BJ (cell line): Measurements from ENCODE around the gene HOXC5. TPM values are rescaled to one million over a fixed set of nuclear protein-coding genes. Genes with fewer than 3 reads are reported as not detected.
"Not testable (repeated sequence)": the region's sequence is repeated elsewhere in the genome, so short reads cannot be mapped to it uniquely, and the experiment has no call there.

ENCODE experiments used
- CTCF ChIA-PET: fragments of 350-600 bp; formaldehyde crosslinking; extraction: SDS; loops from one replicate; lab custom pipeline; 2021; ENCODE audit warnings: antibody characterized with exemption, inconsistent platforms; lab: Yijun Ruan, JAX
- POLR2A ChIA-PET: fragments of 300-600 bp; sonication (Branson Sonifier 250); formaldehyde crosslinking; extraction: SDS; loops from one replicate; lab custom pipeline; 2021; ENCODE audit warnings: antibody characterized with exemption; lab: Charles Lee
- DNase-seq: peaks from one replicate; pipeline ENCODE4 v3.0.0-alpha.2; 2011; ENCODE audit warnings: low read depth
- H3K27me3 ChIP-seq: 2 replicates; pipeline ENCODE4 v1.6.0; 2011; ENCODE audit warnings: low read length; ENCODE audit not compliant: control insufficient read depth, insufficient read depth
- H3K36me3 ChIP-seq: 2 replicates; pipeline ENCODE4 v1.5.1; 2011; ENCODE audit warnings: low read length; ENCODE audit not compliant: control insufficient read depth, insufficient read depth
- H3K4me3 ChIP-seq: 2 replicates; pipeline ENCODE4 v1.5.1; 2011; ENCODE audit warnings: low read depth, mild to moderate bottlenecking, control low read depth, low read length
- CTCF ChIP-seq: IDR thresholded peaks from 2 replicates; pipeline ENCODE4 v1.5.1; 2011; ENCODE audit warnings: low read depth, mild to moderate bottlenecking, control low read depth, inconsistent platforms, low read length, moderate library complexity; ENCODE audit not compliant: insufficient read depth
- polyA plus RNA-seq: library from polyadenylated mRNA; depleted of rRNA; stranded (reverse); fragments of >200 nt; gene quantifications from 2 replicates; pipeline ENCODE4 v1.2.3, GENCODE V29; 2011

The HOXC5 gene
- polyA plus RNA-seq, 1 experiment = not detected

- ChIA-PET CTCF (no interaction called here), POLR2A (no interaction called here)
- TF ChIP-seq CTCF = no peak
- Histone ChIP-seq H3K27me3 (peaks cover 7% of the 10 kb centered on the region), H3K4me3 (no peak overlapping the region), H3K36me3 (no peaks in the 10 kb centered on the region)
- DNase-seq = no peak
Measured at GRCh38 chr12:54074308-54074707, 41.5 kb downstream of the HOXC5 start.

GRCh38 chr12:54075409-54075808 is 42.6 kb downstream of the HOXC5 start:
- DNase-seq = no peak
- ChIA-PET CTCF (no interaction called here), POLR2A (no interaction called here)
- H3K27me3 ChIP-seq = peaks cover 9% of the 10 kb centered on the region
- H3K4me3 ChIP-seq = no peak overlapping the region
- no peaks in the 10 kb centered on the region for H3K36me3 ChIP-seq
- no peak for TF ChIP-seq CTCF

GRCh38 chr12:54075974-54076373 is 43.1 kb downstream of the HOXC5 start:
- no peak overlapping the region for H3K4me3 ChIP-seq
- DNase-seq = no peak
- TF ChIP-seq CTCF = no peak
- H3K27me3 ChIP-seq = peaks cover 10% of the 10 kb centered on the region
- POLR2A ChIA-PET = no interaction called here
- CTCF ChIA-PET = no interaction called here
- no peaks in the 10 kb centered on the region for H3K36me3 ChIP-seq

- H3K27me3 ChIP-seq = peaks cover 12% of the 10 kb centered on the region
- H3K36me3 ChIP-seq, CTCF ChIA-PET, DNase-seq, POLR2A ChIA-PET, H3K4me3 ChIP-seq: not testable (repeated sequence)
Measured at GRCh38 chr12:54077843-54078242, 45.0 kb downstream of the HOXC5 start.

GRCh38 chr12:54079115-54079514 is 46.3 kb downstream of the HOXC5 start:
- CTCF ChIA-PET, H3K4me3 ChIP-seq, POLR2A ChIA-PET, H3K36me3 ChIP-seq, DNase-seq: not testable (repeated sequence)
- peaks cover 14% of the 10 kb centered on the region for H3K27me3 ChIP-seq

GRCh38 chr12:54080008-54080924 is 47.4 kb downstream of the HOXC5 start:
- CTCF ChIA-PET, H3K36me3 ChIP-seq, POLR2A ChIA-PET, DNase-seq, H3K4me3 ChIP-seq: not testable (repeated sequence)
- H3K27me3 ChIP-seq = peaks cover 14% of the 10 kb centered on the region

GRCh38 chr12:54081053-54081514 is 48.2 kb downstream of the HOXC5 start:
- H3K36me3 ChIP-seq, DNase-seq, CTCF ChIA-PET, H3K4me3 ChIP-seq, POLR2A ChIA-PET, H3K27me3 ChIP-seq: not testable (repeated sequence)

GRCh38 chr12:54081581-54082396 is 48.9 kb downstream of the HOXC5 start:
- DNase-seq, H3K4me3 ChIP-seq, H3K36me3 ChIP-seq, POLR2A ChIA-PET, CTCF ChIA-PET: not testable (repeated sequence)
- H3K27me3 ChIP-seq = peaks cover 11% of the 10 kb centered on the region
